GM19099 (cell line): ENCODE data around the gene GPC3.

Source experiments
- POLR2A ChIP-seq: IDR thresholded peaks from 3 replicates; pipeline ENCODE4 v1.6.1; 2011; ENCODE audit warnings: low read depth; ENCODE audit not compliant: insufficient read length; ENCODE audit errors: extremely low read depth

GPC3 gene

GRCh38 chrX:133908223-133908955 lies 77.0 kb downstream of the GPC3 start:
- no peak for TF ChIP-seq POLR2A

GRCh38 chrX:133907606-133908005 lies 77.8 kb downstream of the GPC3 start:
- TF ChIP-seq POLR2A: no peak

GRCh38 chrX:133905305-133905704 lies 80.1 kb downstream of the GPC3 start:
- no peak for TF ChIP-seq POLR2A

GRCh38 chrX:133897593-133898163 lies 87.7 kb downstream of the GPC3 start:
- TF ChIP-seq POLR2A: no peak

GRCh38 chrX:133892337-133892736 lies 93.1 kb downstream of the GPC3 start:
- no peak for TF ChIP-seq POLR2A

- TF ChIP-seq POLR2A: no peak
Observed at GRCh38 chrX:133888984-133889383, 96.4 kb downstream of the GPC3 start.

- TF ChIP-seq POLR2A: no peak
Observed at GRCh38 chrX:133884430-133885394, 100.7 kb downstream of the GPC3 start.

- no peak for TF ChIP-seq POLR2A
Observed at GRCh38 chrX:133881893-133882292, 103.5 kb downstream of the GPC3 start.

- TF ChIP-seq POLR2A: no peak
Observed at GRCh38 chrX:133881007-133881406, 104.4 kb downstream of the GPC3 start.

- no peak for TF ChIP-seq POLR2A
Observed at GRCh38 chrX:133880032-133880443, 105.4 kb downstream of the GPC3 start.

GRCh38 chrX:133878710-133879109 lies 106.7 kb downstream of the GPC3 start:
- no peak for TF ChIP-seq POLR2A

GRCh38 chrX:133876646-133877045 lies 108.7 kb downstream of the GPC3 start:
- TF ChIP-seq POLR2A: no peak

- no peak for TF ChIP-seq POLR2A
Observed at GRCh38 chrX:133869270-133869669, 116.1 kb downstream of the GPC3 start.

GRCh38 chrX:133868682-133869081 lies 116.7 kb downstream of the GPC3 start:
- no peak for TF ChIP-seq POLR2A

- no peak for TF ChIP-seq POLR2A
Observed at GRCh38 chrX:133868250-133868649, 117.1 kb downstream of the GPC3 start.
